ENCODE measurements around the gene GCN1. TPM values are rescaled to one million over a fixed set of nuclear protein-coding genes. Genes with fewer than 3 reads are reported as not detected.

The GCN1 gene
- polyA plus RNA-seq, 1 experiment = 59.7 TPM

DNA sequence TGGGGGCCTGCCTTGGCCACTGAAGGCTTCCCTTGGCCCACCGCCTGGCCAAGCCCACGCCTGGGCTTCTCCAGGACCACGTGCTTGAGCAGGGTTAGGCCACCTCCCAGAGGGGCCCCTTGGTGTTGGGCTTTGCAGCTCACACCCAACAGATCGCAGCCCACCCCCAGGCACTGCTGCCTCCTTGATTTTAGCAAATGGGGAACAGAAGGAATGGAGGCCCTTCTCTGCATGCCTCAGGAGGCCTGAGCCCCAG, 101.3 kb downstream of the GCN1 start:
- no peak overlapping the region for H3K4me3 ChIP-seq (ENCODE audit: low read depth, low read length)
- H3K27me3 ChIP-seq (ENCODE audit: control insufficient read depth, insufficient read depth, low read length) = no peaks in the 10 kb centered on the region
- ChIA-PET CTCF (no interaction called here), POLR2A (no interaction called here)
- TF ChIP-seq, protein P1, sequence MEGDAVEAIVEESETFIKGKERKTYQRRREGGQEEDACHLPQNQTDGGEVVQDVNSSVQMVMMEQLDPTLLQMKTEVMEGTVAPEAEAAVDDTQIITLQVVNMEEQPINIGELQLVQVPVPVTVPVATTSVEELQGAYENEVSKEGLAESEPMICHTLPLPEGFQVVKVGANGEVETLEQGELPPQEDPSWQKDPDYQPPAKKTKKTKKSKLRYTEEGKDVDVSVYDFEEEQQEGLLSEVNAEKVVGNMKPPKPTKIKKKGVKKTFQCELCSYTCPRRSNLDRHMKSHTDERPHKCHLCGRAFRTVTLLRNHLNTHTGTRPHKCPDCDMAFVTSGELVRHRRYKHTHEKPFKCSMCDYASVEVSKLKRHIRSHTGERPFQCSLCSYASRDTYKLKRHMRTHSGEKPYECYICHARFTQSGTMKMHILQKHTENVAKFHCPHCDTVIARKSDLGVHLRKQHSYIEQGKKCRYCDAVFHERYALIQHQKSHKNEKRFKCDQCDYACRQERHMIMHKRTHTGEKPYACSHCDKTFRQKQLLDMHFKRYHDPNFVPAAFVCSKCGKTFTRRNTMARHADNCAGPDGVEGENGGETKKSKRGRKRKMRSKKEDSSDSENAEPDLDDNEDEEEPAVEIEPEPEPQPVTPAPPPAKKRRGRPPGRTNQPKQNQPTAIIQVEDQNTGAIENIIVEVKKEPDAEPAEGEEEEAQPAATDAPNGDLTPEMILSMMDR (IDR thresholded peaks at IDR 0.05; ENCODE audit: insufficient read depth, low read depth, low read length) = no peak
- no peak for DNase-seq (ENCODE audit: low read depth)
- peaks cover 22% of the 10 kb centered on the region for H3K36me3 ChIP-seq (ENCODE audit: control insufficient read depth, insufficient read depth, low read length)

DNA sequence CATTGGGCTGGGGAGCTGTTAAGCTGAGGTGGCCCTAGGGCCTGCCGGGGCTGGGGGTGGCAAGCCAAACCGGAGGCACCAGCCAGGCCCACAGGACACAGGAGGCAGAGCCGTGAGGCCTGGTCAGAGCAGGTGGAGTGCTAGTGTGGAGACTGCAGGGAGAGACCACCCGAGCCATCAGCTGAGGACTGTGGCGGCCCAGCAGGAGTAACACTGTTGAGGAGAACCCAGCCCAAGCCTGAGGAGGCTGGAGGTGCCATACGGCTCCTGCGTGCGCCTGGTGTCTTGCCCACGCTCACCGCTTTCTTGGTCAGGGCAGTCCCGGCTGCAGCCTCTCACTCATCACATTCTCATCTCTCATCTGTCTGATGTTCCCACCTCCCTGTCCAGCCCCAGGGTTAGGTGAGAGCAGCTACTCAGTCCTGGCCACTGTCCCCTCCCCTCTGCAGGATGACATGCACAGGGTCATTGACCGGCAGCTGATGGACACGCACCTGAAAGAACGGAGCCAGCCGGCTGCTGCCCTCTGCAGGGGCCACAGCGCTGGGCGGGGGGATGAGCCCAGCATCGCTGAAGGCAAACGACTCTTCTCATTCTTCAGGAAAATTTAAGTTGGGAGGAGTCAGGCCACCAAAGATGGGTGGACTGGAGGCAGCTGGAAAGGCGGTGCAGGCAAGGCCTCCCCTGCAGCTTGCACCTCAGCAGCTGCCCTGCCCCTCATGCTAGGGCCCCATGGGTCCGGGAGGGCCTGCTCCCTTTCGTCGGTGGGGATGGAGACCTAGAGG, 101.8 kb downstream of the GCN1 start:
- ChIA-PET CTCF (no interaction called here), POLR2A (no interaction called here)
- Histone ChIP-seq H3K27me3 (ENCODE audit: control insufficient read depth, insufficient read depth, low read length) (no peaks in the 10 kb centered on the region), H3K36me3 (ENCODE audit: control insufficient read depth, insufficient read depth, low read length) (peaks cover 19% of the 10 kb centered on the region), H3K4me3 (ENCODE audit: low read depth, low read length) (no peak overlapping the region)
- no peak for DNase-seq (ENCODE audit: low read depth)
- TF ChIP-seq, protein P1 (IDR thresholded peaks at IDR 0.05; ENCODE audit: insufficient read depth, low read depth, low read length) = no peak

DNA sequence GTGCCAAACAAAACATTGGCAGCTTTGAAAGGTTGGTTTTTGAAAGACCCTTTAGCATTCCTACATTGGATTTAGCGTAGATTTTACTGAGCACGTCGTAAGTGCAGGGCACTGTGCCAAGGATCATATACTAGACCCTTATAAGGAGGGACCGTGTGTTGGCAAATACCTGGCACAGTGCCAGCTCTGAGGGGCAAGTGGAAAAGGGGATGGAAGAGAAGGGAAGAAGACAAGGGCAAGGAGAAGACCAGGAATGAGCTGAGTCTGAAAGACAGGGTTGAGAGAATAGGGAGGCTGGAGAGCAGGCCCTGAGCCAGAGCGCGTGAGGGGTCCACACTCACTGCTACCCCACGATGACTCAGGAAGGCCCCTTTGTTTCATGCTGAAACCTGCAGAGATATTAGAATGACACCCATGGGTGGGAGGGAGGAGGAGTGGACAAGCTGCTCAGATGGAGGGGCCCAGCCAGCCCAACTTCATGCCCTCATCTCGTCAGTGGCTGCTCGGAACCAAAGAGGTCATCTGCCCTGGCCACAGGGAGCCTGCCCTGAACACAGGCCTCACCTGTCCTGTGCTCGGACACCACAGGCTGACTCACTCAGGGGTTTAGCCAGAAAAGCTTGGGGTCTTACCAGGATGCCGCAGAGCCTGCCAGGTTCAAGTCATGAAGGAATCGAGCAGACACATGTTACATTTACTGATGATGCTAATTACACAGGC, 103.0 kb downstream of the GCN1 start:
- Histone ChIP-seq H3K36me3 (ENCODE audit: control insufficient read depth, insufficient read depth, low read length) (peaks cover 14% of the 10 kb centered on the region), H3K4me3 (ENCODE audit: low read depth, low read length) (no peak overlapping the region), H3K27me3 (ENCODE audit: control insufficient read depth, insufficient read depth, low read length) (no peaks in the 10 kb centered on the region)
- CTCF ChIA-PET = no interaction called here
- POLR2A ChIA-PET = no interaction called here
- no peak for DNase-seq (ENCODE audit: low read depth)
- TF ChIP-seq, protein P1 (IDR thresholded peaks at IDR 0.05; ENCODE audit: insufficient read depth, low read depth, low read length) = no peak

DNA sequence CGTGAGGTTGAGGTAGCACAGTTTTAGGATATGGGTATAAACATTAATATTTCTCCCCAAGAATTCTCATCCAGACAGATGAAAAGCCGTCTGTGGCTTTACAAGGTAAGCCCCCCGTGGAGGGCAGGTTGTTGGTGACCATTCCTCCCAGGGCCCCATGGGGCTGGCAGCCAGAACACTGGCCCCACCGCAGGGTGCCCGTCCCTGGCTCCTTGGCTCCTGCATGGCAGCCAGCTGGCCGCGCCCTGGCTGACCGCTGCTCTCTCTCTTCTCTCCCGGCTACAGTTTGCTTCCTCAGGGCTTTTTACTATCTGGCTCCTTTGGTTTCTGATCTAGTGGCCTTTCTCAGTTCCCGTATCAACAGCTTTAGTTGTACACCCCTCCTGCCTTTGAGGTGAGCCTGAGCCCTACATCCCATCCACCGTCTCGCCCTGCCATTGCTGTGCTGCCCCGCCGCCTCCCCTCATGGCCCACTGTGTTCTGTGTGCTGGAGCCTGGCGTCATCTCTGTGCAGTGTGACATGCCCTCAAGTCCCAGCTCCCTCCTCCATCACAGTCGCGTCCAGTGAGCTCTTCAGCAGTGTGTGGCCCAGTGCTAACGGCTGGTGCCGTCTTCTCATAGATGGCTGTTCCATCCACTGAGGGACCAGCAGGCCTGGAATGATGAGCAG, 103.8 kb downstream of the GCN1 start:
- POLR2A ChIA-PET = no interaction called here
- TF ChIP-seq, protein P1 (IDR thresholded peaks at IDR 0.05; ENCODE audit: insufficient read depth, low read depth, low read length) = no peak
- DNase-seq (ENCODE audit: low read depth) = no peak
- no peaks in the 10 kb centered on the region for H3K27me3 ChIP-seq (ENCODE audit: control insufficient read depth, insufficient read depth, low read length)
- CTCF ChIA-PET = no interaction called here
- H3K4me3 ChIP-seq (ENCODE audit: low read depth, low read length) = no peak overlapping the region
- H3K36me3 ChIP-seq (ENCODE audit: control insufficient read depth, insufficient read depth, low read length) = peaks cover 11% of the 10 kb centered on the region

DNA sequence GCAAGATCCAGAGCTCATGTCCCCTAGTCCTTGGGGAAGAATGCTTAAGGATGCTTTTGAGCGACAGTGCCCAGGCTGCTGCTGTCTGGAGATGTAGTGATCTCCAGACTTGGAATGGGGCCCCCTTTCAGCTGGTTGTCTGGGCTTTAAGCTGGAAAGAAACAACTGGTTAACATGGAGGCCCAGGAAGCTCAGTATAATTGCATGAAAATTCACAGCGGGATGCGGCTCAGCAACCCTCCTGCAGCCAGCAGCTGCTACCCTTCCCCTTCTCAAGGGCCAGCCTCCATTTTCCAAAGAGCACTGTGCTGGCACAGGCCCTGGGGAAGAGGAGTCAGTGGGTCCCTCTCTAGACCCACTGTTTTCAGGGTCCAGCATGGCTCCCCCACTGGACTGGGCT, 104.3 kb downstream of the GCN1 start:
- ChIA-PET POLR2A (no interaction called here), CTCF (interaction anchor here (0.7 kb wide), 1 partner anchor 12 kb away, joined by 3 read pairs; no protein-coding TSS in a partner anchor)
- Histone ChIP-seq H3K4me3 (ENCODE audit: low read depth, low read length) (no peak overlapping the region), H3K27me3 (ENCODE audit: control insufficient read depth, insufficient read depth, low read length) (no peaks in the 10 kb centered on the region), H3K36me3 (ENCODE audit: control insufficient read depth, insufficient read depth, low read length) (peaks cover 11% of the 10 kb centered on the region)
- TF ChIP-seq, protein P1 (IDR thresholded peaks at IDR 0.05; ENCODE audit: insufficient read depth, low read depth, low read length) = no peak
- DNase-seq (ENCODE audit: low read depth) = no peak

All from BJ (cell line).